Gastroesophageal sphincter (tissue), 3 donors: ENCODE data around the gene BMP7.

ENCODE experiments used
- CTCF ChIP-seq, 4 experiments: fragments of 200-600 bp in 2 of 4; fragments of 450-650 bp in 2 of 4; sonication (generic) in 1 of 4; IDR thresholded peaks; one replicate each; pipeline ENCODE4 v1.5.1; 2017 to 2019; ENCODE audit warnings: antibody characterized with exemption in 4 of 4, mild to moderate bottlenecking in 2 of 4, moderate library complexity in 2 of 4
- POLR2A ChIP-seq, 2 donors: fragments of 450-650 bp; IDR thresholded peaks; one replicate each; pipeline ENCODE4 v1.6.1; 2017; ENCODE audit warnings: antibody characterized with exemption in 2 of 2, mild to moderate bottlenecking in 2 of 2, moderate library complexity in 1 of 2
- POLR2AphosphoS5 ChIP-seq: sonication (generic); formaldehyde crosslinking; IDR thresholded peaks from one replicate; pipeline ENCODE4 v1.6.1; 2017; ENCODE audit warnings: antibody characterized with exemption

GRCh38 chr20:57202309-57202708 is 64.1 kb downstream of the BMP7 start:
- no peak for TF ChIP-seq CTCF (IDR thresholded peaks at IDR 0.05)
- no peak for TF ChIP-seq POLR2A (IDR thresholded peaks at IDR 0.05)
- TF ChIP-seq POLR2AphosphoS5 = no peak
